Cardiac muscle cell (in vitro differentiated cells and primary cell): ENCODE results near the gene OXCT1. TPM values are rescaled to one million over a fixed set of nuclear protein-coding genes. Genes with fewer than 3 reads are reported as not detected.

Source experiments
- DNase-seq, 2 donors: peaks; one replicate each; pipeline versions ENCODE4 v3.0.0 to v3.0.0-alpha.2; 2010 to 2017; ENCODE audit warnings: low read depth in 1 of 2, low spot score in 1 of 2
- H3K27ac ChIP-seq: fragments of 200-600 bp; sonication (generic); 2 replicates; pipeline ENCODE4 v1.5.1; 2016
- H3K27me3 ChIP-seq: fragments of 200-600 bp; sonication (generic); 2 replicates; pipeline ENCODE4 v1.6.0; 2016; ENCODE audit warnings: control low read depth
- H3K36me3 ChIP-seq: fragments of 200-600 bp; sonication (generic); 2 replicates; pipeline ENCODE4 v1.5.1; 2016; ENCODE audit warnings: control low read depth
- H3K4me1 ChIP-seq: fragments of 200-600 bp; sonication (generic); 2 replicates; pipeline ENCODE4 v1.8.1; 2017; ENCODE audit warnings: low read depth, mild to moderate bottlenecking, mixed run types
- H3K4me3 ChIP-seq: fragments of 200-600 bp; sonication (generic); 2 replicates; pipeline ENCODE4 v1.5.1; 2016; ENCODE audit warnings: mild to moderate bottlenecking
- H3K9me3 ChIP-seq: fragments of 200-600 bp; sonication (generic); 2 replicates; pipeline ENCODE4 v1.5.1; 2017; ENCODE audit warnings: low read depth, mild to moderate bottlenecking, control low read depth
- polyA plus RNA-seq: library from polyadenylated mRNA; unstranded; fragments of >200 nt; fragmentation: Nextera tagmentation; extraction: Ambion mirVana; gene quantifications from 2 replicates; pipeline ENCODE4 v1.2.1, GENCODE V29; 2016
- total RNA-seq: library from RNA; depleted of rRNA; stranded (reverse); fragments of >200 nt; gene quantifications from 2 replicates; pipeline ENCODE4 v1.2.3, GENCODE V29; 2016
- TF ChIP-seq, protein P1 (sequence below): IDR thresholded peaks from 2 replicates; pipeline ENCODE4 v1.5.1; 2012; ENCODE audit warnings: low read depth, mild to moderate bottlenecking, low read length

Gene OXCT1
- total and polyA plus RNA-seq, 2 experiments from 2014 or later, result 54.8 to 55.8 TPM

DNA sequence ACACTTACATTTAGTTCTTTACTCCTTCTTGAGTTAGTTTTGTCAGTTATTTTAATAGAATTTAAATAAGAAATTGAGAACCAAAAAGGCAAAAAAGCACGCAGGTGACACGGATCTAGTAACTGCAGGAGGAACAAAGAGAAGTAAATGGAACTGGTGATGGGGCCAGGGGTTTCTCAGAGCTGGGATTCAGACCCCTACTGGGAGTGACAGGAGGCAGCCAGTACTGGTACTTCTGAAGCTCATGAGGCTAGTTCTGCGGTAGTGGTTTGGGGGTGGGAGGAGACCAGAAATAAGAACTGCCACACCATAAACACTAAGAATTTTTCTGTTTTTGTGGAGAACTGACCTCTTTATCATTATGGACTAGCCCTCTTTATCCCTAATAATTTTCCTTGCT is 48.2 kb downstream of the OXCT1 start:
- DNase-seq, result no peak
- Histone ChIP-seq H3K9me3 (no peaks in the 10 kb centered on the region), H3K27me3 (no peaks in the 10 kb centered on the region), H3K4me1 (no peaks in the 10 kb centered on the region), H3K36me3 (no peaks in the 10 kb centered on the region), H3K27ac (no peak overlapping the region), H3K4me3 (no peak overlapping the region)
- TF ChIP-seq, protein P1, sequence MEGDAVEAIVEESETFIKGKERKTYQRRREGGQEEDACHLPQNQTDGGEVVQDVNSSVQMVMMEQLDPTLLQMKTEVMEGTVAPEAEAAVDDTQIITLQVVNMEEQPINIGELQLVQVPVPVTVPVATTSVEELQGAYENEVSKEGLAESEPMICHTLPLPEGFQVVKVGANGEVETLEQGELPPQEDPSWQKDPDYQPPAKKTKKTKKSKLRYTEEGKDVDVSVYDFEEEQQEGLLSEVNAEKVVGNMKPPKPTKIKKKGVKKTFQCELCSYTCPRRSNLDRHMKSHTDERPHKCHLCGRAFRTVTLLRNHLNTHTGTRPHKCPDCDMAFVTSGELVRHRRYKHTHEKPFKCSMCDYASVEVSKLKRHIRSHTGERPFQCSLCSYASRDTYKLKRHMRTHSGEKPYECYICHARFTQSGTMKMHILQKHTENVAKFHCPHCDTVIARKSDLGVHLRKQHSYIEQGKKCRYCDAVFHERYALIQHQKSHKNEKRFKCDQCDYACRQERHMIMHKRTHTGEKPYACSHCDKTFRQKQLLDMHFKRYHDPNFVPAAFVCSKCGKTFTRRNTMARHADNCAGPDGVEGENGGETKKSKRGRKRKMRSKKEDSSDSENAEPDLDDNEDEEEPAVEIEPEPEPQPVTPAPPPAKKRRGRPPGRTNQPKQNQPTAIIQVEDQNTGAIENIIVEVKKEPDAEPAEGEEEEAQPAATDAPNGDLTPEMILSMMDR, result no peak

DNA sequence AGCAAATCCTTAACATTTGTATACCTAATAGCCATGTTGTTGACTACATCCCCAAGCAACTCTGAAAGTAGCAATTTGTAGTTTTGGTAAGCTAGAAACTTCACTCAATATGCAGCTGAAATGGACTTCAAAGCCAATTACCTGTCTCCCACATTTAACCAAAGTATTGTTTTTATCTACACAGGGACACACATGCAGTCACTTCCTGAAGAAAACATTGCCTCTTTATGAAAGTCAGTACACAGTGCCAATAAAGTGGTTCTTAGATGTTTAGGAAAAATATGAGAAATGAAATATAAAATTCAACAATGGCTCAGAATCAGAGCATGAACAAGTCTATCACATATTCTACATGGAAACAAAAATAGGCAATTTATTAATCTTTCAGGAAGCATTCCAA is 49.2 kb downstream of the OXCT1 start:
- H3K9me3 ChIP-seq, result no peaks in the 10 kb centered on the region
- no peak overlapping the region for H3K27ac ChIP-seq
- DNase-seq, result no peak
- H3K27me3 ChIP-seq, result no peaks in the 10 kb centered on the region
- H3K4me3 ChIP-seq, result no peak overlapping the region
- TF ChIP-seq, protein P1, result no peak
- H3K36me3 ChIP-seq, result no peaks in the 10 kb centered on the region
- no peaks in the 10 kb centered on the region for H3K4me1 ChIP-seq

DNA sequence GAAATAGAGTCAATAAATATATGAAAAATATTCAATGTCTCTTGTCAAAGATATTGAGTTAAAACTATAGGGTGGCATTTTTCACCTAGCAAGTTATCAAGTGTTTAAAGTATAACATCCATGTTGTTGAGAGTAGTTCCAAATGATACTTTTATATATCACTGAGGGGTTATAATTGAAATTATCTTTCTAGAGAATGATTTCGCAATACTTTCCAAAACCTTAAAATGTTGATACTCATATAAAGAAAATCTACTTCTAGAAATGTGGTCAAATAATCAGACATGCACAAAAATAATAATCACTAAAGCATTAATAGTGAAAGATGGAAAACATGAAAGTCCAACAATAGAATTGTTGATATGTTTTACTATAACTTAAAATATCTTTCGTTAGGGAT is 50.1 kb downstream of the OXCT1 start:
- H3K27me3 ChIP-seq, result no peaks in the 10 kb centered on the region
- no peaks in the 10 kb centered on the region for H3K9me3 ChIP-seq
- TF ChIP-seq, protein P1, result no peak
- no peak for DNase-seq
- H3K4me3 ChIP-seq, result no peak overlapping the region
- H3K4me1 ChIP-seq, result no peaks in the 10 kb centered on the region
- H3K36me3 ChIP-seq, result no peaks in the 10 kb centered on the region
- H3K27ac ChIP-seq, result no peak overlapping the region

DNA sequence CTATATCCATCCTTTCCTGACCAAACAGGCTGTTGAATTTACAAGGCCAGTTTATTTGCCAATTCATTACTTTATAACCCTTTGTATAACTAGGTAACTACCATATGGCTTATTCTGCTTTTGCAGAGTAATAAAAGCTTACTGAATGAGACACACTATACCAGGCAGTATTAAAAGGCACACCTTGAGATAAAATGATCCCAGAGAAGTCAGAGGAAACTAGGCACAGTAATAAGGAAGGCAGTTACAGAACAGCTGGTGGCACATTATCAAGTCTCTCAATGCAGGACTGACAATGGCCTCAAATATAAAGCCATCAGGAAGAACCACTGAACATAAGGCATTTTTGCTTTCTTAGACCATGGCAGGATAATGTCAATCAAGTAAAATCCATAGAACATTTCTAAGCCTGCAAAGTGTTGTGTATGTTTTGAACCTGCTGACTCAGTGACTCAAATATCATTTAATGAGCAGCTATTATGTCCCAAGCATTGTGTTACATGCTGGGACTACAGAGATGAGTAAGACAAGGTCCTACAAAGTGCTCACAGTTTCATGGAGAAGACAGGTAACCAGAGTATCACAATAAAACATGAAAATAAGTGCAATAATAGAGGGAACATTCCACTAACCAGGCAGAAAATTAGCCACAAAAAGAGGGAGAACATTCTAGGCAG is 52.5 kb downstream of the OXCT1 start:
- TF ChIP-seq, protein P1, result no peak
- H3K4me1 ChIP-seq, result no peaks in the 10 kb centered on the region
- no peak overlapping the region for H3K27ac ChIP-seq
- no peaks in the 10 kb centered on the region for H3K36me3 ChIP-seq
- H3K9me3 ChIP-seq, result no peaks in the 10 kb centered on the region
- no peaks in the 10 kb centered on the region for H3K27me3 ChIP-seq
- no peak overlapping the region for H3K4me3 ChIP-seq
- DNase-seq, result no peak

DNA sequence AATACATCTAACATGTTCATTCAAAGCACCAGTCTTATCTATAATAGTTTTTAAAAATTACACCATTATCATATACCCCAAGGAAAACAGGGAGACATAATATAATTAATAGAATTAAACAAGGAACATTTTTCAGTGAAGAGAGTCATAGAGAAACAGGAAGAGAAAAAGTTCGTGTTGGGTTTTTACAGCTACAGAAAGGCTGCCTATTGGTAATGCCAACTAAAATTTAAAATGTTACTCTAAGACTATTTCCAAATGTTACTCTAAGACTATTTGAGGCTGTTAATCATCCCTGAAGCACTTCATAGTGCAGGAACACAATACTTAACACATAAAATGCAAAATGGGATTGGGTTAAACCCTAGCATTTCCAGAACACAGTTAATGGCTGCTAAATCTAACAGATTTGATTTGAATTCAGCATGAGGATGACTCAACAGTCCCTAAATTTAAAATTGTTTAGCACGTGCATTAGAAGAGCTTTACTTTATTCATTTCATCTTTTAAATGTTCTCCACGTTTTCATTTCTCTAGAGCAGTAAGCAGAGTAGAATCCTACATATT is 54.5 kb downstream of the OXCT1 start:
- H3K9me3 ChIP-seq, result no peaks in the 10 kb centered on the region
- no peaks in the 10 kb centered on the region for H3K36me3 ChIP-seq
- no peak overlapping the region for H3K4me3 ChIP-seq
- TF ChIP-seq, protein P1, result no peak
- no peak for DNase-seq
- H3K27ac ChIP-seq, result no peak overlapping the region
- H3K4me1 ChIP-seq, result no peaks in the 10 kb centered on the region
- no peaks in the 10 kb centered on the region for H3K27me3 ChIP-seq
